HL-60/S4 (cell line): ENCODE data around the gene POU2AF3.

Source experiments
- in situ Hi-C: fragments of 300-500 bp; cut with MboI; formaldehyde crosslinking; loops from 2 replicates; pipeline ENCODE4 v1.14.3; 2022; ENCODE audit warnings: low sequenced_read_pairs

POU2AF3 gene

DNA sequence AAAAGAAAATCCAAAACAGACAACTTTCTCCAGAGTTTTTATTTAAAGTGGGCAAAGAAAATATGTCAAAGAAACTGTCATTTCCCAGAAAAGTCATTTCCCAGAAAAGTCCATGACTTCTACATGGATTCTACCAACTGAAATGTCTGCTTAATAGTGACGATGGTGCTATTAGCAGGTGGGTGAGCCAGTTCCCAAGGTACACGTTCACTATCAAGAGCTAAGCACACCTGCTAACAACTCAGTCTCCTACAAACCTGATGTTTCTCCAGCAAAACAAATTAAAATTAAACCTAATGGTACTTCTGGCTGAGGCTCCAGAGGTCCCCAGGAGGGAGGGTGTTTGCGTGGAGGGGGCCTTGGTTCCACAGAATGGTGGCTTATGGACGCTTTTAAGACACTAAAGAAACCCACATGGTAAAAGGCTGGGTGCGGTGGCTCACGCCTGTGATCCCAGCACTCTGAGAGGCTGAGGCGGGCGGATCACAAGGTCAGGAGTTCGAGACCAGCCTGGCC lies 53.9 kb downstream of the POU2AF3 start:
- in situ Hi-C loops = no loop called here

GRCh38 chr11:111352935-111353710 lies 54.8 kb downstream of the POU2AF3 start:
- in situ Hi-C loops = no loop called here

- in situ Hi-C loops = no loop called here
Observed at GRCh38 chr11:111353776-111354600, 55.6 kb downstream of the POU2AF3 start.

DNA sequence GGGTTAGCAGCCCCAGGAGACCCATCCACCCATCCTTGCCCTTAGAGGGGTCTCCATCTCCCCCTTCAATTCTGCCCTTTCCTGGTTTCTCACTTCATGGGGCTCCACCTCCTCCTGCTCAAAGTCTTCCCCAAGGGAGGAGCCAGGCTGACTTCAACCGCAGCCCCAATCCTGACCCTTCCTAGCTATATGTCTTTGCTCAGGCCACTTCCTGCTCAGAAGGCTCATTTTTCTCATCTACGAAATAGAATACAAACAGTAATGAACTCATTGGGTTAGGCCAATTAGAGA lies 56.2 kb downstream of the POU2AF3 start:
- in situ Hi-C loops = no loop called here

DNA sequence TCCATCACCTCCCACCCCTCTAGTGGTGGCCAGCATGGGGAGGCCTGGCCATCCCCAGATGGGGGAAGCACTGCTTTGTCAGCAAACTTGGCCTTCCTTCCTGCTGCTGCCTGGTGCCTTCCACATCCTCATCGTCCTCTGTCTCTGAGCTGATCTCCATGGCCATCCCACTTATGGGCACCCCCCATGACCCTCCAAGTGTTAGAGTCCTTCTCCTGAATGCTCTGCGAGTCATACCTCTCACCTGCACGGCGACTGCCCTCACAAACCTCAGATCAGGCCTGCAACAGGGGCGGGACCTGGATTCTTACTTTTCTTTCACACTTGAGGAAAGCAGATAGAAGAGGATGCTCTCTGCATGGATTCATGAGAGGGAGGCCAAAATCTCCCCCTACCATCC lies 56.8 kb downstream of the POU2AF3 start:
- in situ Hi-C loops = no loop called here

- in situ Hi-C loops = no loop called here
Observed at GRCh38 chr11:111355956-111356659, 57.8 kb downstream of the POU2AF3 start.

GRCh38 chr11:111356660-111357048 lies 58.3 kb downstream of the POU2AF3 start:
- in situ Hi-C loops = no loop called here

GRCh38 chr11:111357150-111358037 lies 59.0 kb downstream of the POU2AF3 start:
- in situ Hi-C loops = no loop called here
